B cell (primary cell): Measurements from ENCODE around the gene CACUL1. TPM values are rescaled to one million over a fixed set of nuclear protein-coding genes. Genes with fewer than 3 reads are reported as not detected.

Experiments used
- ATAC-seq: fragments of 200-7000 bp; cut with Tn5 transposase; one replicate; pipeline ENCODE4 v1.10.0; 2021; ENCODE audit warnings: low read depth, mild to moderate bottlenecking, moderate number of reproducible peaks, moderate library complexity
- CTCF ChIA-PET: fragments of 350-600 bp; sonication (Branson Sonifier 250); formaldehyde crosslinking; loops from one replicate; lab custom pipeline; 2021; ENCODE audit warnings: antibody characterized with exemption, inconsistent platforms; lab: Charles Lee
- POLR2A ChIA-PET: fragments of 350-600 bp; sonication (Branson Sonifier 250); formaldehyde crosslinking; loops from one replicate; lab custom pipeline; 2021; ENCODE audit warnings: antibody characterized with exemption; lab: Charles Lee
- DNase-seq: peaks from one replicate; pipeline ENCODE4 v3.0.0; 2013
- H2AFZ ChIP-seq: 2 replicates; pipeline ENCODE4 v1.6.1; 2012; ENCODE audit warnings: mild to moderate bottlenecking, low read depth, low read length; ENCODE audit not compliant: insufficient read depth, poor library complexity, severe bottlenecking
- H3K27ac ChIP-seq, 2 donors: 1 replicate in 1 of 2; 2 replicates in 1 of 2; pipeline ENCODE4 v1.5.1; 2012 to 2013; ENCODE audit warnings: low read length in 2 of 2, mild to moderate bottlenecking in 2 of 2, moderate library complexity in 1 of 2
- H3K27me3 ChIP-seq, 4 experiments: fragments of 200-600 bp in 1 of 4; sonication (generic) in 1 of 4; replicated peaks in 1 of 4; 1 replicate in 2 of 4; 2 replicates in 2 of 4; pipeline versions ENCODE4 v1.6.1 to v1.7.0; 2013 to 2016; ENCODE audit warnings: low read length in 3 of 4, mild to moderate bottlenecking in 2 of 4, mixed read lengths in 1 of 4, moderate library complexity in 1 of 4; ENCODE audit not compliant: insufficient read depth in 4 of 4, control insufficient read depth in 3 of 4; ENCODE audit errors: control extremely low read depth in 1 of 4
- H3K36me3 ChIP-seq, 2 experiments: replicated peaks in 1 of 2; 1 replicate in 1 of 2; 2 replicates in 1 of 2; pipeline versions ENCODE4 v1.6.1 to v1.7.1; 2013; ENCODE audit warnings: low read length in 1 of 2; ENCODE audit not compliant: insufficient read depth in 2 of 2, control insufficient read depth in 1 of 2; ENCODE audit errors: control extremely low read depth in 1 of 2, extremely low read depth in 1 of 2
- H3K4me1 ChIP-seq, 2 donors: fragments of 200-600 bp in 1 of 2; sonication (generic) in 1 of 2; 1 replicate in 1 of 2; 2 replicates in 1 of 2; pipeline versions ENCODE4 v1.5.1 to v1.6.1; 2013 to 2017; ENCODE audit warnings: low read length in 2 of 2; ENCODE audit not compliant: control insufficient read depth in 2 of 2, insufficient read depth in 2 of 2
- H3K4me2 ChIP-seq: replicated peaks from 2 replicates; pipeline ENCODE3; 2012; ENCODE audit warnings: mild to moderate bottlenecking, low read depth, low read length; ENCODE audit not compliant: poor library complexity, severe bottlenecking
- H3K4me3 ChIP-seq, 5 experiments: fragments of 200-600 bp in 1 of 5; sonication (generic) in 1 of 5; 1 replicate in 3 of 5; 2 replicates in 2 of 5; pipeline versions ENCODE4 v1.5.1 to v1.7.0; 2011 to 2016; ENCODE audit warnings: low read length in 4 of 5, mild to moderate bottlenecking in 4 of 5, low read depth in 2 of 5, control low read depth in 1 of 5, moderate library complexity in 1 of 5; ENCODE audit not compliant: insufficient read depth in 1 of 5; ENCODE audit errors: control extremely low read depth in 1 of 5, extremely low read depth in 1 of 5
- H3K79me2 ChIP-seq: fragments of 200-600 bp; sonication (generic); one replicate; pipeline ENCODE4 v1.6.0; 2016; ENCODE audit warnings: low read length; ENCODE audit not compliant: control insufficient read depth, insufficient read depth
- H3K9ac ChIP-seq: fragments of 200-600 bp; sonication (generic); 2 replicates; pipeline ENCODE4 v1.6.1; 2017; ENCODE audit warnings: mild to moderate bottlenecking, low read length, moderate library complexity
- H3K9me3 ChIP-seq, 3 donors: one replicate each; pipeline versions ENCODE4 v1.6.1 to v1.7.1; 2013; ENCODE audit warnings: low read length in 2 of 3; ENCODE audit not compliant: control insufficient read depth in 2 of 3, insufficient read depth in 1 of 3; ENCODE audit errors: control extremely low read depth in 1 of 3
- H4K20me1 ChIP-seq: 2 replicates; pipeline ENCODE4 v1.6.0; 2012; ENCODE audit warnings: mild to moderate bottlenecking, low read length; ENCODE audit not compliant: insufficient read depth, control insufficient read depth, poor library complexity, severe bottlenecking
- H3K27ac Mint-ChIP-seq: one replicate; pipeline ENCODE4 v1.8.0; 2021; ENCODE audit warnings: mixed read lengths
- H3K27me3 Mint-ChIP-seq: one replicate; pipeline ENCODE4 v1.8.0; 2021; ENCODE audit warnings: mixed read lengths
- H3K4me1 Mint-ChIP-seq: one replicate; pipeline ENCODE4 v1.8.0; 2021; ENCODE audit warnings: mixed read lengths
- H3K4me3 Mint-ChIP-seq: one replicate; pipeline ENCODE4 v1.8.0; 2021; ENCODE audit warnings: mixed read lengths
- H3K9me3 Mint-ChIP-seq: one replicate; pipeline ENCODE4 v1.8.0; 2022; ENCODE audit warnings: mixed read lengths; ENCODE audit not compliant: insufficient read depth
- CTCF ChIP-seq: fragments of 200-600 bp; IDR thresholded peaks from one replicate; pipeline ENCODE4 v1.8.0; 2022; ENCODE audit warnings: antibody characterized with exemption, mild to moderate bottlenecking
- EZH2 ChIP-seq: IDR thresholded peaks from 2 replicates; pipeline ENCODE4 v1.6.1; 2012; ENCODE audit warnings: borderline replicate concordance, low read depth, mild to moderate bottlenecking, moderate library complexity, low read length; ENCODE audit not compliant: insufficient read depth, poor library complexity, severe bottlenecking
- WGBS: methylation state at CpG from one replicate; pipeline ENCODE4 v1.1.5; 2013; ENCODE audit warnings: missing lambda C conversion rate; ENCODE audit not compliant: insufficient coverage; 5-methylcytosine and 5-hydroxymethylcytosine counted together
- intact Hi-C: fragments of 100-400 bp; cut with micrococcal nuclease; formaldehyde crosslinking; loops from one replicate; pipeline ENCODE4 v1.10.0; 2022
- polyA plus RNA-seq: library from polyadenylated mRNA; depleted of rRNA; stranded (reverse); fragments of >200 nt; gene quantifications from 2 replicates; pipeline ENCODE4 v1.2.3, GENCODE V29; 2012
- total RNA-seq, 2 donors: library from RNA; stranded (reverse); fragments of 120-200 nt in 1 of 2; gene quantifications; 1 replicate in 1 of 2; 2 replicates in 1 of 2; pipeline versions ENCODE4 v1.2.3 to v1.2.4, GENCODE V29; 2013 to 2022

The CACUL1 gene
- total and polyA plus RNA-seq, 2 donors (not counting 1 experiment from before 2014, with no cell fraction given): 7.4 to 39.5 TPM

GRCh38 chr10:118790058-118790457, 35.3 kb upstream of the CACUL1 start:
- 100% methylated on average over 2 of the region's 7 CpGs for WGBS
- no peak overlapping the region for H3K4me2 ChIP-seq
- no peak overlapping the region for H2AFZ ChIP-seq
- intact Hi-C loops: no loop called here
- peaks cover 0 to 13% (median 0%) of the 10 kb centered on the region in 4 experiments for H3K27me3 ChIP-seq
- ChIA-PET POLR2A (no interaction called here), CTCF (no interaction called here)
- no peaks in the 10 kb centered on the region for H3K4me1 ChIP-seq
- TF ChIP-seq CTCF: no peak
- TF ChIP-seq EZH2: no peak
- no peaks in the 10 kb centered on the region for H3K36me3 ChIP-seq
- no peaks in the 10 kb centered on the region for H3K79me2 ChIP-seq
- H3K27me3 Mint-ChIP-seq: peaks cover 31% of the 10 kb centered on the region
- H3K9ac ChIP-seq: no peak overlapping the region
- H3K4me3 Mint-ChIP-seq: no peak overlapping the region
- no peak overlapping the region for H3K27ac Mint-ChIP-seq
- peaks cover 0 to 11% (median 0%) of the 10 kb centered on the region in 3 donors for H3K9me3 ChIP-seq
- no peak overlapping the region for H3K27ac ChIP-seq
- no peaks in the 10 kb centered on the region for H4K20me1 ChIP-seq
- no peaks in the 10 kb centered on the region for H3K4me1 Mint-ChIP-seq
- no peaks in the 10 kb centered on the region for H3K9me3 Mint-ChIP-seq
- DNase-seq: no peak
- no peak for ATAC-seq
- no peak overlapping the region for H3K4me3 ChIP-seq

GRCh38 chr10:118785551-118785950, 30.8 kb upstream of the CACUL1 start:
- Histone ChIP-seq H3K4me3 (no peak overlapping the region), H3K36me3 (no peaks in the 10 kb centered on the region), H3K9ac (no peak overlapping the region), H3K79me2 (no peaks in the 10 kb centered on the region), H4K20me1 (no peaks in the 10 kb centered on the region), H3K27me3 (peaks cover 0 to 7% (median 2%) of the 10 kb centered on the region in 4 experiments), H3K4me2 (no peak overlapping the region), H3K27ac (no peak overlapping the region), H3K4me1 (no peaks in the 10 kb centered on the region), H3K9me3 (no peaks in the 10 kb centered on the region), H2AFZ (no peak overlapping the region)
- H3K27ac Mint-ChIP-seq: no peak overlapping the region
- no peaks in the 10 kb centered on the region for H3K9me3 Mint-ChIP-seq
- ATAC-seq: no peak
- TF ChIP-seq EZH2: no peak
- no peak for TF ChIP-seq CTCF
- no peaks in the 10 kb centered on the region for H3K4me1 Mint-ChIP-seq
- intact Hi-C loops: no loop called here
- whole genome bisulfite sequencing: no CpG with 5 or more reads among the region's 5 CpGs
- POLR2A ChIA-PET: no interaction called here
- H3K4me3 Mint-ChIP-seq: no peak overlapping the region
- no peak for DNase-seq
- CTCF ChIA-PET: no interaction called here
- H3K27me3 Mint-ChIP-seq: peaks cover 33% of the 10 kb centered on the region
